MCF 10A (cell line): ENCODE results near the gene PPP2R3A. TPM values are rescaled to one million over a fixed set of nuclear protein-coding genes. Genes with fewer than 3 reads are reported as not detected.

Experiments used
- BruUV-seq: library from RNA; stranded (reverse); fragments of 400-500 nt; replicated peaks from 2 replicates; lab custom pipeline; 2021; lab: Mats Ljungman, UMichigan
- CTCF ChIA-PET: fragments of 300-600 bp; sonication (Branson Sonifier 250); formaldehyde crosslinking; extraction: SDS; loops from one replicate; lab custom pipeline; 2021; ENCODE audit warnings: antibody characterized with exemption, inconsistent platforms; lab: Yijun Ruan, JAX
- POLR2A ChIA-PET: fragments of 300-600, 350-650 bp; sonication (Branson Sonifier 250); formaldehyde crosslinking; extraction: SDS; loops from one replicate; lab custom pipeline; 2020; ENCODE audit warnings: antibody characterized with exemption, inconsistent platforms; lab: Yijun Ruan, JAX
- DNase-seq: peaks from one replicate; pipeline ENCODE4 v3.0.0-alpha.2; 2018; ENCODE audit not compliant: unreplicated experiment
- H3K27ac Mint-ChIP-seq: one replicate; pipeline ENCODE4 v1.8.0; 2022; ENCODE audit warnings: mild to moderate bottlenecking, low read depth, mixed read lengths; ENCODE audit not compliant: unreplicated experiment
- H3K27me3 Mint-ChIP-seq: one replicate; pipeline ENCODE4 v1.8.0; 2022; ENCODE audit warnings: mixed read lengths; ENCODE audit not compliant: insufficient read depth, unreplicated experiment
- H3K36me3 Mint-ChIP-seq: one replicate; pipeline ENCODE4 v1.8.0; 2022; ENCODE audit warnings: mild to moderate bottlenecking, moderate library complexity, mixed read lengths; ENCODE audit not compliant: insufficient read depth, unreplicated experiment
- H3K4me1 Mint-ChIP-seq: one replicate; pipeline ENCODE4 v1.8.0; 2022; ENCODE audit warnings: mixed read lengths; ENCODE audit not compliant: insufficient read depth, unreplicated experiment
- H3K4me3 Mint-ChIP-seq: one replicate; pipeline ENCODE4 v1.8.0; 2022; ENCODE audit warnings: mild to moderate bottlenecking, moderate library complexity, mixed read lengths; ENCODE audit not compliant: unreplicated experiment
- H3K9me3 Mint-ChIP-seq: one replicate; pipeline ENCODE4 v1.8.0; 2022; ENCODE audit warnings: mixed read lengths; ENCODE audit not compliant: unreplicated experiment
- CTCF ChIP-seq: fragments of 200-600 bp; IDR thresholded peaks from one replicate; pipeline ENCODE4 v1.8.0; 2022; ENCODE audit warnings: antibody characterized with exemption, mild to moderate bottlenecking; ENCODE audit not compliant: unreplicated experiment
- intact Hi-C: fragments of 100-400 bp; cut with micrococcal nuclease; formaldehyde crosslinking; loops from 2 replicates; pipeline ENCODE4 v1.14.1; 2022
- total RNA-seq: library from RNA; stranded (reverse); gene quantifications from 2 replicates; pipeline ENCODE4 v1.2.3, GENCODE V29; 2022

The PPP2R3A gene
- total RNA-seq, 1 experiment from 2014 or later: 7.5 TPM

GRCh38 chr3:136177876-136178275 is 212.3 kb downstream of the PPP2R3A start:
- intact Hi-C loops: no loop called here
- no TSS peak for BruUV-seq

GRCh38 chr3:136181741-136182140 is 216.2 kb downstream of the PPP2R3A start:
- no peak for DNase-seq
- ChIA-PET POLR2A (interaction anchor here (0.6 kb wide), 1 partner anchor 14 kb away, joined by 3 read pairs; the partner anchor contains the start of gene MSL2), CTCF (interaction anchor here (0.5 to 0.9 kb wide), 3 partner anchors 27 to 104 kb away, joined by 3 to 4 read pairs (median 3); no protein-coding TSS in a partner anchor)
- Mint-ChIP-seq H3K4me1 (peaks cover 25% of the 10 kb centered on the region), H3K4me3 (no peak overlapping the region), H3K36me3 (no peaks in the 10 kb centered on the region), H3K27ac (no peak overlapping the region), H3K9me3 (no peaks in the 10 kb centered on the region), H3K27me3 (no peaks in the 10 kb centered on the region)
- intact Hi-C loops: no loop called here
- BruUV-seq: no TSS peak
- no peak for TF ChIP-seq CTCF

More at GRCh38 chr3:136177876-136178275, 212.3 kb downstream of the PPP2R3A start:
- Mint-ChIP-seq H3K36me3 (no peaks in the 10 kb centered on the region), H3K4me3 (no peak overlapping the region), H3K27me3 (no peaks in the 10 kb centered on the region), H3K9me3 (no peaks in the 10 kb centered on the region), H3K27ac (no peak overlapping the region), H3K4me1 (peaks cover 13% of the 10 kb centered on the region)
- TF ChIP-seq CTCF: no peak
- DNase-seq: no peak
- POLR2A ChIA-PET: interaction anchor here (1.8 kb wide), 1 partner anchor 19 kb away, joined by 6 read pairs; the partner anchor contains the start of gene MSL2
- CTCF ChIA-PET: interaction anchor here (0.7 to 1.0 kb wide), 2 partner anchors 73 to 108 kb away, joined by 3 to 5 read pairs; no protein-coding TSS in a partner anchor

GRCh38 chr3:136184703-136185102 is 219.2 kb downstream of the PPP2R3A start:
- TF ChIP-seq CTCF: no peak
- Mint-ChIP-seq H3K27me3 (no peaks in the 10 kb centered on the region), H3K4me1 (peaks cover 34% of the 10 kb centered on the region), H3K4me3 (no peak overlapping the region), H3K27ac (no peak overlapping the region), H3K9me3 (no peaks in the 10 kb centered on the region), H3K36me3 (peaks cover 8% of the 10 kb centered on the region)
- no peak for DNase-seq
- BruUV-seq: no TSS peak
- ChIA-PET POLR2A (no interaction called here), CTCF (interaction anchor here (0.6 kb wide), 1 partner anchor 676 kb away, joined by 3 read pairs; no protein-coding TSS in a partner anchor)
- intact Hi-C loops: no loop called here

GRCh38 chr3:136186344-136186743 is 220.8 kb downstream of the PPP2R3A start:
- H3K27me3 Mint-ChIP-seq: no peaks in the 10 kb centered on the region
- H3K4me1 Mint-ChIP-seq: peaks cover 34% of the 10 kb centered on the region
- CTCF ChIA-PET: interaction anchor here (1.3 to 1.7 kb wide), 2 partner anchors 31 to 566 kb away, joined by 3 to 5 read pairs; partner anchors contain the start of gene STAG1
- no peak for TF ChIP-seq CTCF
- no peak overlapping the region for H3K4me3 Mint-ChIP-seq
- peaks cover 16% of the 10 kb centered on the region for H3K36me3 Mint-ChIP-seq
- BruUV-seq: no TSS peak
- no peak overlapping the region for H3K27ac Mint-ChIP-seq
- DNase-seq: peak; percentile 59
- intact Hi-C loops: no loop called here
- POLR2A ChIA-PET: interaction anchor here (0.6 to 1.9 kb wide), 5 partner anchors 9 to 39 kb away, joined by 3 to 15 read pairs (median 4); partner anchors contain the start of gene MSL2
- H3K9me3 Mint-ChIP-seq: no peaks in the 10 kb centered on the region
